ENCODE measurements around the gene STAC3. TPM values are rescaled to one million over a fixed set of nuclear protein-coding genes. Genes with fewer than 3 reads are reported as not detected.

Gene STAC3
- total RNA-seq, 1 experiment from 2014 or later: 2.2 TPM

DNA sequence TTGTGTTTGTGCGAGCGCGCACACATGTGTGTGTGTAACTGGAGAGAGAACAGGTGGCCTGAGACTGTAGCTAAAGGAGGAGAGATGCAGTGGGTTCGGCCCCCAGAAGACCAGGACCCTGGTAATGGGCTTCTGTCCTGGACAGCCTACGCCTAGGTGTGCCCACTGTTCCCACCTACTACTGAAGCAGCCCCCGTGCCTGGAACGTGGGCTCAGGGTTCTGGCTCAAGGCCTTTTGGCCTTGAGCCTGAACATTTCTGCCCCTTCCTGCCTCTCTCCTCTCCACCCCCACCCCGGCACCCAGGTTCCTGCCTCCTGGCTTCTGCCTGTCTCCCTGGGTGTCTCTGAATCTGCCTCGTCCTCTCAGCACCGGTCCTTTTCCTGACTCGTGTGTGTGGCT lies 35.9 kb downstream of the STAC3 start:
- Histone ChIP-seq H3K79me2 (ENCODE audit: low read depth) (no peaks in the 10 kb centered on the region), H3K4me1 (replicated peaks; ENCODE audit: insufficient read depth) (peaks cover 28% of the 10 kb centered on the region), H3K9me3 (ENCODE audit: insufficient read depth, low read depth) (no peaks in the 10 kb centered on the region), H4K20me1 (ENCODE audit: insufficient read depth) (peaks cover 6% of the 10 kb centered on the region; the same call in 1 of the 2 replicates), H3K9me2 (ENCODE audit: insufficient read depth) (no peaks in the 10 kb centered on the region), H3K27me3 (ENCODE audit: insufficient read depth, low read depth) (no peaks in the 10 kb centered on the region), H2AFZ (no peak overlapping the region), H3K36me3 (ENCODE audit: low read depth) (no peaks in the 10 kb centered on the region), H3K4me3 (no peak overlapping the region), H3K4me2 (peak overlapping the region; percentile 78; the same call in 1 of the 2 replicates), H3F3A (ENCODE audit: insufficient read depth, low read depth) (peaks cover 20% of the 10 kb centered on the region), H3K27ac (no peak overlapping the region)
- no TSS peak for BruUV-seq (replicated peaks)
- intact Hi-C loops (cut with micrococcal nuclease; ENCODE audit: unreplicated experiment): no loop called here
- no peak for TF ChIP-seq EZH2 (IDR thresholded peaks at IDR 0.05; ENCODE audit: low read depth)
- TF ChIP-seq, protein P1, sequence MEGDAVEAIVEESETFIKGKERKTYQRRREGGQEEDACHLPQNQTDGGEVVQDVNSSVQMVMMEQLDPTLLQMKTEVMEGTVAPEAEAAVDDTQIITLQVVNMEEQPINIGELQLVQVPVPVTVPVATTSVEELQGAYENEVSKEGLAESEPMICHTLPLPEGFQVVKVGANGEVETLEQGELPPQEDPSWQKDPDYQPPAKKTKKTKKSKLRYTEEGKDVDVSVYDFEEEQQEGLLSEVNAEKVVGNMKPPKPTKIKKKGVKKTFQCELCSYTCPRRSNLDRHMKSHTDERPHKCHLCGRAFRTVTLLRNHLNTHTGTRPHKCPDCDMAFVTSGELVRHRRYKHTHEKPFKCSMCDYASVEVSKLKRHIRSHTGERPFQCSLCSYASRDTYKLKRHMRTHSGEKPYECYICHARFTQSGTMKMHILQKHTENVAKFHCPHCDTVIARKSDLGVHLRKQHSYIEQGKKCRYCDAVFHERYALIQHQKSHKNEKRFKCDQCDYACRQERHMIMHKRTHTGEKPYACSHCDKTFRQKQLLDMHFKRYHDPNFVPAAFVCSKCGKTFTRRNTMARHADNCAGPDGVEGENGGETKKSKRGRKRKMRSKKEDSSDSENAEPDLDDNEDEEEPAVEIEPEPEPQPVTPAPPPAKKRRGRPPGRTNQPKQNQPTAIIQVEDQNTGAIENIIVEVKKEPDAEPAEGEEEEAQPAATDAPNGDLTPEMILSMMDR (conservative IDR thresholded peaks at IDR 0.05): no peak
- CTCF ChIA-PET: interaction anchor here (2.0 kb wide), 1 partner anchor 24 kb away, joined by 17 read pairs; no protein-coding TSS in a partner anchor
- no peak for DNase-seq
- POLR2A ChIA-PET (ENCODE audit: unreplicated experiment): no interaction called here

DNA sequence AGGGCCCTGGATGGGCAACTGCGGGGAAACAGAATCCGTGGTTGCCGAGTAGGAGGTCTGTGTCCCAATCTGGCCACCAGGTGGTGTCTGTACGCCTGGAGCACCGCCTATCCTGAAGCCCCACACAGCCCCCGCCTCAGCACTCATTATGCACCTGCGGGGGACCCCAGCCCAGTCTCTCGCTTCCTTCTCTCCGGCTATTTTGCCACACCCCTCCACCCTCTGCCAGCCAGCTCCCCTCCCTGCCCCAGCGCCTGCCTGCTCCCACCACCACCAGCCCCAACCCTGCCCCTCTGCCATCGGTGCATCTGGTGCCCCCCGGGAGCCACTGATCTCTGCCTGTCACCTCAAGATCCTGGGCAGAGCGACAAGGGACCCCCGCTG lies 36.6 kb downstream of the STAC3 start:
- POLR2A ChIA-PET (ENCODE audit: unreplicated experiment): interaction anchor here (0.6 to 1.1 kb wide), 4 partner anchors 61 to 326 kb away, joined by 3 to 20 read pairs (median 11); partner anchors contain the start of gene LRP1
- H4K20me1 ChIP-seq (ENCODE audit: insufficient read depth): peaks cover 6% of the 10 kb centered on the region; the same call in 1 of the 2 replicates
- H3K4me1 ChIP-seq (replicated peaks; ENCODE audit: insufficient read depth): peaks cover 28% of the 10 kb centered on the region
- H3K9me3 ChIP-seq (ENCODE audit: insufficient read depth, low read depth): no peaks in the 10 kb centered on the region
- peak in 1 of 2 experiments; percentile 55 for DNase-seq
- H2AFZ ChIP-seq: no peak overlapping the region
- H3K36me3 ChIP-seq (ENCODE audit: low read depth): no peaks in the 10 kb centered on the region
- no peaks in the 10 kb centered on the region for H3K79me2 ChIP-seq (ENCODE audit: low read depth)
- intact Hi-C loops (cut with micrococcal nuclease; ENCODE audit: unreplicated experiment): no loop called here
- peak overlapping the region; percentile 36; the same call in 1 of the 2 replicates for H3K4me3 ChIP-seq
- H3K4me2 ChIP-seq: peak overlapping the region; percentile 78
- no peak for TF ChIP-seq EZH2 (IDR thresholded peaks at IDR 0.05; ENCODE audit: low read depth)
- TF ChIP-seq, protein P1 (conservative IDR thresholded peaks at IDR 0.05): peak; percentile 72
- peaks cover 20% of the 10 kb centered on the region for H3F3A ChIP-seq (ENCODE audit: insufficient read depth, low read depth)
- H3K27me3 ChIP-seq (ENCODE audit: insufficient read depth, low read depth): no peaks in the 10 kb centered on the region
- H3K27ac ChIP-seq: peak overlapping the region; percentile 60
- BruUV-seq (replicated peaks): no TSS peak
- H3K9me2 ChIP-seq (ENCODE audit: insufficient read depth): no peaks in the 10 kb centered on the region
- CTCF ChIA-PET: interaction anchor here (0.6 to 2.0 kb wide), 11 partner anchors 13 to 727 kb away, joined by 3 to 30 read pairs (median 6); partner anchors contain the start of gene SHMT2

DNA sequence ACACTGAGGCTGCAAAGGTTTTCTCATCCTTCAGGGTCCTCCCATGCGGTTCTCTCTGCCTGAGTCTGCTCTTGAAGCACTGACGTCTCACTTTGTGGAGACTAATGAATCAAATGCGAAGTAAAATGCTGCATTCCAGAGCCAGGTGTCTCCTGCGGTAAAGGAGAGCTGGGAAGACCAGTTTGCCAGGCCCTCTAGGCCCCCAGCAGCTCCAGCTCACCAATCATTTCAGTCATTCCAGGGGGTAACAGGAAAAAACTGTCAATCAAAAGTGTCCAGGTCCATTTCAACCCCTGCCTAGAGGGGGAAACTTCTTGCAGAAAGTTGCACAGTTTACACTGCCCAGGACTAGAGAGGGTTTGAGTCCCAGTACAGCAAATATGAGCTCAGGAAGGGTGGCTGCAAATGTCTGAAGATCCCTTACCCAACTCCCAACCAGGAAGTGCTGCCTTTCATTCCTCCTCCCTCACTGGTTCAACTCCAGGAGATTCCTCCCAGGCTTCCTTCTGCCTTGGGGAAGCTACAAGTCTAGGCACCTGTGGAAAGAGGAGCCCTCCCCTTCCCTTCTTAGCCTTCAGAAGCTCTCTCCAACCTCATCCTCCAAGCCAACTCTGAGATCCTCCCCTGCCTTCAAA lies 37.1 kb downstream of the STAC3 start:
- intact Hi-C loops (cut with micrococcal nuclease; ENCODE audit: unreplicated experiment): loop anchor here (1.0 to 2.0 kb wide), 3 partner anchors 25 to 239 kb away; no protein-coding TSS in a partner anchor
- peak overlapping the region; percentile 78 for H3K4me2 ChIP-seq
- TF ChIP-seq, protein P1 (conservative IDR thresholded peaks at IDR 0.05): no peak
- TF ChIP-seq EZH2 (IDR thresholded peaks at IDR 0.05; ENCODE audit: low read depth): no peak
- H3F3A ChIP-seq (ENCODE audit: insufficient read depth, low read depth): peaks cover 20% of the 10 kb centered on the region
- ChIA-PET CTCF (interaction anchor here (0.6 to 2.0 kb wide), 13 partner anchors 14 to 1109 kb away, joined by 3 to 30 read pairs (median 6); partner anchors contain the start of genes SHMT2 and STAT6), POLR2A (ENCODE audit: unreplicated experiment) (interaction anchor here (0.6 to 1.1 kb wide), 8 partner anchors 16 to 327 kb away, joined by 3 to 33 read pairs (median 11); partner anchors contain the start of gene LRP1)
- H3K4me3 ChIP-seq: peak overlapping the region; percentile 36; the same call in 1 of the 2 replicates
- peaks cover 23% of the 10 kb centered on the region for H3K4me1 ChIP-seq (replicated peaks; ENCODE audit: insufficient read depth)
- no peaks in the 10 kb centered on the region for H3K27me3 ChIP-seq (ENCODE audit: insufficient read depth, low read depth)
- peak; percentile 58 to 81 for DNase-seq
- no peaks in the 10 kb centered on the region for H3K79me2 ChIP-seq (ENCODE audit: low read depth)
- H4K20me1 ChIP-seq (ENCODE audit: insufficient read depth): peaks cover 6% of the 10 kb centered on the region; the same call in 1 of the 2 replicates
- no peaks in the 10 kb centered on the region for H3K36me3 ChIP-seq (ENCODE audit: low read depth)
- no peaks in the 10 kb centered on the region for H3K9me3 ChIP-seq (ENCODE audit: insufficient read depth, low read depth)
- H2AFZ ChIP-seq: no peak overlapping the region
- no peaks in the 10 kb centered on the region for H3K9me2 ChIP-seq (ENCODE audit: insufficient read depth)
- no TSS peak for BruUV-seq (replicated peaks)
- peak overlapping the region; percentile 60 for H3K27ac ChIP-seq

Measured in PC-9 (cell line).